NT2/D1 (cell line): Measurements from ENCODE around the gene EPHA4.

ENCODE experiments used
- DNase-seq: peaks from one replicate; pipeline ENCODE4 v3.0.0-alpha.2; 2011; ENCODE audit warnings: low read depth, low spot score
- H3K27me3 ChIP-seq: 2 replicates; pipeline ENCODE4 v1.6.0; 2011; ENCODE audit warnings: mild to moderate bottlenecking; ENCODE audit not compliant: insufficient read length, insufficient read depth
- H3K36me3 ChIP-seq: 2 replicates; pipeline ENCODE4 v1.6.1; 2011; ENCODE audit warnings: mild to moderate bottlenecking, low read length, mixed read lengths; ENCODE audit not compliant: insufficient read depth, insufficient read length
- H3K4me1 ChIP-seq: 2 replicates; pipeline ENCODE4 v1.5.1; 2011; ENCODE audit not compliant: insufficient read depth, insufficient read length
- H3K4me3 ChIP-seq: 2 replicates; pipeline ENCODE4 v1.5.1; 2011; ENCODE audit warnings: low read depth; ENCODE audit not compliant: insufficient read length
- H3K9ac ChIP-seq: 2 replicates; pipeline ENCODE4 v1.6.0; 2011; ENCODE audit warnings: low read depth; ENCODE audit not compliant: insufficient read length
- H3K9me3 ChIP-seq: 2 replicates; pipeline ENCODE4 v1.5.1; 2011; ENCODE audit warnings: mild to moderate bottlenecking, low read length; ENCODE audit not compliant: insufficient read depth
- SUZ12 ChIP-seq: IDR thresholded peaks from 2 replicates; pipeline ENCODE4 v1.6.1; 2011; ENCODE audit not compliant: insufficient read length, insufficient read depth; ENCODE audit errors: extremely low read depth
- YY1 ChIP-seq: IDR thresholded peaks from 2 replicates; pipeline ENCODE4 v1.6.1; 2011; ENCODE audit not compliant: insufficient read length, insufficient read depth
- ZNF274 ChIP-seq: IDR thresholded peaks from 2 replicates; pipeline ENCODE4 v1.6.1; 2011; ENCODE audit warnings: mild to moderate bottlenecking, low read depth, low read length

Gene EPHA4

GRCh38 chr2:221467610-221468009, 104.5 kb downstream of the EPHA4 start:
- Histone ChIP-seq H3K4me1 (no peaks in the 10 kb centered on the region), H3K9me3 (peaks cover 10% of the 10 kb centered on the region; the same call in 1 of the 2 replicates), H3K4me3 (no peak overlapping the region), H3K9ac (no peak overlapping the region), H3K36me3 (no peaks in the 10 kb centered on the region), H3K27me3 (peaks cover 6% of the 10 kb centered on the region)
- TF ChIP-seq SUZ12 (no peak), ZNF274 (no peak)
- DNase-seq: no peak

GRCh38 chr2:221466744-221467143, 105.4 kb downstream of the EPHA4 start:
- TF ChIP-seq ZNF274 (no peak), SUZ12 (no peak), YY1 (no peak)
- Histone ChIP-seq H3K9ac (no peak overlapping the region), H3K27me3 (peaks cover 6% of the 10 kb centered on the region)

DNA sequence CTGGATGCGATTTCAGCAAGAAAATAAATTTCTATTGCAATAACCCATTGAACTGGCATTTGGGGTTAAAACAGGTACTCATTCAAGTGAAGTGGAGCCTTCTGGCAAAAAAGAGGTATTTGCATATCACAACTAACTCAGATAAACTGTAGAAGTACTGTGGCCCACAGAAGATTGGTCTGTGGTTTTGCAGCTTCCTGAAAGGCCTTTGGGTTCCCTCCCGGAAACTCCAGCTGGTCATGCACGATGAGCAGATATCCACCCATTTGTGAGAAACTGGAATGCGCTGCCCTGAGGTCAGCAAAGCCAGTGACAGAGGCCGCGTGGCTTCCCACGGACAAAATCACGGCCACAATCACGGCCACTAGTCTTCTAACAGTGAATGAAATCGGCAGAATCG, 106.3 kb downstream of the EPHA4 start:
- no peaks in the 10 kb centered on the region for H3K36me3 ChIP-seq
- no peak overlapping the region for H3K9ac ChIP-seq
- DNase-seq: no peak
- peaks cover 10% of the 10 kb centered on the region; the same call in 1 of the 2 replicates for H3K9me3 ChIP-seq
- no peaks in the 10 kb centered on the region for H3K4me1 ChIP-seq
- no peak overlapping the region for H3K4me3 ChIP-seq
- no peak for TF ChIP-seq YY1
- no peak for TF ChIP-seq ZNF274
- TF ChIP-seq SUZ12: no peak
- H3K27me3 ChIP-seq: peaks cover 6% of the 10 kb centered on the region

More at GRCh38 chr2:221466744-221467143, 105.4 kb downstream of the EPHA4 start:
- H3K4me3 ChIP-seq: no peak overlapping the region
- peaks cover 10% of the 10 kb centered on the region; the same call in 1 of the 2 replicates for H3K9me3 ChIP-seq
- H3K36me3 ChIP-seq: no peaks in the 10 kb centered on the region
- no peaks in the 10 kb centered on the region for H3K4me1 ChIP-seq
- no peak for DNase-seq

DNA sequence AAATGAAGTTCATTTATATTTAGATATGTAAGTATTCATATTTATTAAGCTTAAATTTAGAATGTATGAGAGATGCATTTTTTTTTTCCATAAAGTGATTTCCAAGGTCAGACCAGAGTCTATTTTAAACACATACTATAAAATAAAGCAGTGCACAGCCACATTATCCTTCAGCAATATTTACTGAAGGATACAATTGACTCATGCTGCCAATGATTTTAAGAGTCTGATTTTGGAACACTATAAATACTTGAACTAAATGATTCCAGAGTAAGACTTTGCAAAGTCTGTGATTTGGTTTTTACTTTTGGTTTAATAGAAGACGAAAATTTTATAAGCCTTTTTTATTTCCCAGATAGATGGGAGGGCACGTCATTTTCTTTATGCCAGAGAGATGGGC, 107.1 kb downstream of the EPHA4 start:
- Histone ChIP-seq H3K9ac (no peak overlapping the region), H3K9me3 (peaks cover 10% of the 10 kb centered on the region; the same call in 1 of the 2 replicates), H3K36me3 (no peaks in the 10 kb centered on the region), H3K4me3 (no peak overlapping the region), H3K27me3 (peaks cover 3% of the 10 kb centered on the region), H3K4me1 (no peaks in the 10 kb centered on the region)
- TF ChIP-seq ZNF274: no peak
- no peak for TF ChIP-seq YY1
- no peak for TF ChIP-seq SUZ12
- no peak for DNase-seq

- H3K4me3 ChIP-seq: no peak overlapping the region
- H3K9ac ChIP-seq: no peak overlapping the region
- no peak for TF ChIP-seq YY1
- no peak for TF ChIP-seq SUZ12
- no peak for TF ChIP-seq ZNF274
- H3K9me3 ChIP-seq: peaks cover 10% of the 10 kb centered on the region; the same call in 1 of the 2 replicates
- H3K27me3 ChIP-seq: no peaks in the 10 kb centered on the region
- DNase-seq: no peak
- no peaks in the 10 kb centered on the region for H3K36me3 ChIP-seq
- no peaks in the 10 kb centered on the region for H3K4me1 ChIP-seq
Measured at GRCh38 chr2:221463241-221463896, 108.7 kb downstream of the EPHA4 start.

- Histone ChIP-seq H3K27me3 (no peaks in the 10 kb centered on the region), H3K36me3 (no peaks in the 10 kb centered on the region), H3K9ac (no peak overlapping the region), H3K9me3 (peaks cover 10% of the 10 kb centered on the region; the same call in 1 of the 2 replicates), H3K4me1 (no peaks in the 10 kb centered on the region), H3K4me3 (no peak overlapping the region)
- no peak for DNase-seq
- TF ChIP-seq YY1 (no peak), ZNF274 (no peak), SUZ12 (no peak)
Measured at GRCh38 chr2:221461901-221462300, 110.2 kb downstream of the EPHA4 start.

GRCh38 chr2:221460136-221460535, 112.0 kb downstream of the EPHA4 start:
- no peak for DNase-seq
- Histone ChIP-seq H3K4me1 (no peaks in the 10 kb centered on the region), H3K4me3 (no peak overlapping the region), H3K36me3 (no peaks in the 10 kb centered on the region), H3K9me3 (no peaks in the 10 kb centered on the region), H3K27me3 (no peaks in the 10 kb centered on the region), H3K9ac (no peak overlapping the region)
- TF ChIP-seq SUZ12: no peak
- TF ChIP-seq ZNF274: no peak
- TF ChIP-seq YY1: no peak

DNA sequence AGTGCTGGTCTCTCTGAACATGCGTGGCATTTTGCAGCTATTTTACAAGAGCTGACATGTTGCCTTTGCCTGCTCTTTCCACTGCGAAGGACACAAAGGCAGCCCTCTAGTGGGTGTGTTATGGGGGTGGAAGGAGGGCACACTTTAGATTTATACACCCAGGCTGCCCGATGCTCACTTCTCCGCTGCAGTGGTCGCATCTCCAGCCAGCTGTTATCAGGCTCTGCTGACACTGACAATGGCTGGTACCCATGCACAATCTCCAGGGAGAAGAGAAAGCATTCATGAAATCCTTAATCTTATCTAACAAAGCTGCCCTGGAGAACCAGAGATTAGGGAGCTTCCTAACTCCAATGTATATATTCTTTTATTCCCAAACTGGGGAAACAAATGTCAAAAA, 113.5 kb downstream of the EPHA4 start:
- H3K9me3 ChIP-seq: no peaks in the 10 kb centered on the region
- no peak overlapping the region for H3K4me3 ChIP-seq
- no peak for TF ChIP-seq YY1
- no peak for TF ChIP-seq SUZ12
- no peak for TF ChIP-seq ZNF274
- H3K4me1 ChIP-seq: no peaks in the 10 kb centered on the region
- H3K36me3 ChIP-seq: no peaks in the 10 kb centered on the region
- no peak overlapping the region for H3K9ac ChIP-seq
- no peak for DNase-seq
- H3K27me3 ChIP-seq: no peaks in the 10 kb centered on the region
